HEK293T (cell line): ENCODE measurements around the gene SPEG.

ENCODE experiments used
- CTCF ChIA-PET: fragments of 350-600 bp; formaldehyde crosslinking; extraction: SDS; loops from one replicate; lab custom pipeline; 2021; ENCODE audit warnings: antibody characterized with exemption, inconsistent platforms; lab: Yijun Ruan, JAX
- POLR2A ChIA-PET: fragments of 350-600 bp; formaldehyde crosslinking; extraction: SDS; loops from one replicate; lab custom pipeline; 2020; ENCODE audit warnings: antibody characterized with exemption, inconsistent platforms; lab: Yijun Ruan, JAX
- DNase-seq: peaks from one replicate; pipeline ENCODE4 v3.0.0; 2012; ENCODE audit warnings: mixed read lengths; ENCODE audit errors: extremely low spot score
- ARNT ChIP-seq: fragments of 450-650 bp; IDR thresholded peaks from 2 replicates; pipeline ENCODE4 v1.6.1; 2017; ENCODE audit warnings: mild to moderate bottlenecking
- BHLHE40 ChIP-seq: fragments of 450-650 bp; IDR thresholded peaks from 2 replicates; pipeline ENCODE4 v1.6.1; 2016; ENCODE audit warnings: mild to moderate bottlenecking, moderate library complexity, borderline replicate concordance
- CTBP1 ChIP-seq: fragments of 450-650 bp; IDR thresholded peaks from 2 replicates; pipeline ENCODE4 v1.6.1; 2016; ENCODE audit warnings: borderline replicate concordance
- ELF4 ChIP-seq: fragments of 450-650 bp; IDR thresholded peaks from 2 replicates; pipeline ENCODE4 v1.6.1; 2017; ENCODE audit warnings: antibody characterized with exemption
- FOXA1 ChIP-seq: fragments of 450-650 bp; IDR thresholded peaks from 2 replicates; pipeline ENCODE4 v1.6.1; 2016; ENCODE audit warnings: mild to moderate bottlenecking
- FOXK2 ChIP-seq: fragments of 450-650 bp; IDR thresholded peaks from 2 replicates; pipeline ENCODE4 v1.6.1; 2016; ENCODE audit warnings: mild to moderate bottlenecking
- FOXM1 ChIP-seq: fragments of 450-650 bp; IDR thresholded peaks from 2 replicates; pipeline ENCODE4 v1.6.1; 2017; ENCODE audit warnings: mild to moderate bottlenecking, borderline replicate concordance
- HDGF ChIP-seq: fragments of 450-650 bp; IDR thresholded peaks from 2 replicates; pipeline ENCODE4 v1.6.1; 2017; ENCODE audit warnings: antibody characterized with exemption, borderline replicate concordance
- L3MBTL2 ChIP-seq: fragments of 450-650 bp; conservative IDR thresholded peaks from 2 replicates; pipeline ENCODE4 v1.6.1; 2016; ENCODE audit warnings: mild to moderate bottlenecking
- LEF1 ChIP-seq: fragments of 450-650 bp; IDR thresholded peaks from 2 replicates; pipeline ENCODE4 v1.6.1; 2017; ENCODE audit warnings: mild to moderate bottlenecking, borderline replicate concordance
- NFRKB ChIP-seq: fragments of 450-650 bp; IDR thresholded peaks from 2 replicates; pipeline ENCODE4 v1.6.1; 2016; ENCODE audit warnings: mild to moderate bottlenecking, moderate library complexity
- SP1 ChIP-seq: fragments of 450-650 bp; IDR thresholded peaks from 2 replicates; pipeline ENCODE4 v1.6.1; 2017
- SUZ12 ChIP-seq: fragments of 450-650 bp; IDR thresholded peaks from 2 replicates; pipeline ENCODE4 v1.6.1; 2016; ENCODE audit warnings: mild to moderate bottlenecking
- TARDBP ChIP-seq: fragments of 450-650 bp; IDR thresholded peaks from 2 replicates; pipeline ENCODE4 v1.6.1; 2016
- ZNF384 ChIP-seq: fragments of 450-650 bp; IDR thresholded peaks from 2 replicates; pipeline ENCODE4 v1.6.1; 2016
- TF ChIP-seq, protein P1 (sequence below): fragments of 450-650 bp; IDR thresholded peaks from 2 replicates; pipeline ENCODE4 v1.6.1; 2016

Gene SPEG

DNA sequence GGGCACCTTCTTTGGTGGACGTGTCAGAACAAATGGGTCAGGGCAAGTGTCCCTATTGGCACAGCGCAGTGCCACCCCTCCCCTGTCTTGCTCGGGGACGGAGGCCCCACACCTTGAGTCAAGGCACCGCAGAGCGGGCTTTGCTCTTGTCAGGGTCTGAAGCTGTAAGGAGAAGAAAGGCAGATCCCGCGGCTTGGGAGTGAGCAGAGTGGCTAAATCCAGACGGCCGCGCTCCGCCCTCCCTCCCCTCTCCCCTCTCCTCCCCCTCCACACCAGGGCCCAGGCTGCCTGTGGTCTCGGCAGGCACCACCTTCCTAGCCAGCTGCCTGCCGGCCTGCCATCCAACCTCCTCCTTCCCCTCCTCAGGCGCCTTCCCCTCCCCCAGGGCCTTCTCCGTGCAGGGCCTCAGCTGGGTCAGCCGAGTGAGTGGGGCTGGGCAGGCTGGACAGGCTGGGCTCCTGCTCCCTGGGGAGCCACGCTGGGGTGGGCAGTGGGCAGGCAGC, 25.8 kb downstream of the SPEG start:
- no peak for TF ChIP-seq HDGF
- TF ChIP-seq ARNT: no peak
- TF ChIP-seq SP1: no peak
- TF ChIP-seq CTBP1: no peak
- no peak for TF ChIP-seq NFRKB
- no peak for TF ChIP-seq TARDBP
- TF ChIP-seq FOXK2: no peak
- TF ChIP-seq BHLHE40: no peak
- TF ChIP-seq, protein P1, sequence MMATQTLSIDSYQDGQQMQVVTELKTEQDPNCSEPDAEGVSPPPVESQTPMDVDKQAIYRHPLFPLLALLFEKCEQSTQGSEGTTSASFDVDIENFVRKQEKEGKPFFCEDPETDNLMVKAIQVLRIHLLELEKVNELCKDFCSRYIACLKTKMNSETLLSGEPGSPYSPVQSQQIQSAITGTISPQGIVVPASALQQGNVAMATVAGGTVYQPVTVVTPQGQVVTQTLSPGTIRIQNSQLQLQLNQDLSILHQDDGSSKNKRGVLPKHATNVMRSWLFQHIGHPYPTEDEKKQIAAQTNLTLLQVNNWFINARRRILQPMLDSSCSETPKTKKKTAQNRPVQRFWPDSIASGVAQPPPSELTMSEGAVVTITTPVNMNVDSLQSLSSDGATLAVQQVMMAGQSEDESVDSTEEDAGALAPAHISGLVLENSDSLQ: no peak
- no peak for TF ChIP-seq ZNF384
- no peak for TF ChIP-seq L3MBTL2
- TF ChIP-seq SUZ12: no peak
- no peak for TF ChIP-seq FOXA1
- no peak for TF ChIP-seq FOXM1
- no peak for TF ChIP-seq ELF4
- no peak for TF ChIP-seq LEF1
- DNase-seq: no peak
- ChIA-PET POLR2A (no interaction called here), CTCF (interaction anchor here (0.8 to 1.6 kb wide), 4 partner anchors 34 to 60 kb away, joined by 3 to 4 read pairs (median 4); a partner anchor contains a TSS)

- ChIA-PET POLR2A (no interaction called here), CTCF (interaction anchor here (0.8 to 1.6 kb wide), 3 partner anchors 34 to 49 kb away, joined by 3 to 4 read pairs (median 4); a partner anchor contains a TSS)
- TF ChIP-seq, protein P1: no peak
- TF ChIP-seq ELF4 (no peak), FOXA1 (no peak), L3MBTL2 (no peak), ARNT (no peak), SP1 (no peak)
- DNase-seq: no peak
These were observed 26.4 kb downstream of the SPEG start for GRCh38 chr2:219461047-219461514.

DNA sequence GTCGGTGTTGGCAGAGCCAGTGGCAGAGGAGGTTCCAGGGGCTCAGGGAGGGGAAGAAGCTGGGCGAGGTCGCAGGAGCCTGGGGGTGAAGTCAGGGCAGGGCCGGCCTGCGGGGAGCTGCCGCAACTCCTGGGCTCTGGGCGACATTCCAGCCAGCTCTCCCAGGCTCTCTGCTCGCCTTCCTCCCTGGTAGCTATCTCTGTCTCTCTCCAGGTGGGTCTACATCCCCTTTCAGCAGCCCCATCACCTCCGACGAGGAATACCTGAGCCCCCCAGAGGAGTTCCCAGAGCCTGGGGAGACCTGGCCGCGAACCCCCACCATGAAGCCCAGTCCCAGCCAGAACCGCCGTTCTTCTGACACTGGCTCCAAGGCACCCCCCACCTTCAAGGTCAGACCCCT, 27.0 kb downstream of the SPEG start:
- ChIA-PET POLR2A (no interaction called here), CTCF (interaction anchor here (0.7 to 1.6 kb wide), 3 partner anchors 34 to 48 kb away, joined by 3 to 4 read pairs (median 4); partner anchors contain the start of gene GMPPA)
- no peak for TF ChIP-seq FOXA1
- TF ChIP-seq ARNT: no peak
- TF ChIP-seq SUZ12: no peak
- TF ChIP-seq, protein P1: no peak
- no peak for TF ChIP-seq L3MBTL2
- TF ChIP-seq NFRKB: no peak
- no peak for TF ChIP-seq FOXM1
- no peak for TF ChIP-seq SP1
- no peak for TF ChIP-seq FOXK2
- no peak for TF ChIP-seq BHLHE40
- TF ChIP-seq HDGF: no peak
- TF ChIP-seq CTBP1: no peak
- TF ChIP-seq TARDBP: no peak
- no peak for TF ChIP-seq ELF4
- DNase-seq: no peak

- no peak for TF ChIP-seq SP1
- no peak for TF ChIP-seq LEF1
- no peak for TF ChIP-seq FOXA1
- TF ChIP-seq NFRKB: no peak
- TF ChIP-seq FOXK2: no peak
- no peak for TF ChIP-seq HDGF
- no peak for TF ChIP-seq ELF4
- TF ChIP-seq ZNF384: no peak
- no peak for TF ChIP-seq FOXM1
- no peak for TF ChIP-seq CTBP1
- DNase-seq: no peak
- ChIA-PET CTCF (interaction anchor here (0.7 to 0.9 kb wide), 2 partner anchors 9 to 36 kb away, joined by 4 read pairs; partner anchors contain the start of gene GMPPA), POLR2A (no interaction called here)
These were observed 27.7 kb downstream of the SPEG start for GRCh38 chr2:219462349-219462748.

DNA sequence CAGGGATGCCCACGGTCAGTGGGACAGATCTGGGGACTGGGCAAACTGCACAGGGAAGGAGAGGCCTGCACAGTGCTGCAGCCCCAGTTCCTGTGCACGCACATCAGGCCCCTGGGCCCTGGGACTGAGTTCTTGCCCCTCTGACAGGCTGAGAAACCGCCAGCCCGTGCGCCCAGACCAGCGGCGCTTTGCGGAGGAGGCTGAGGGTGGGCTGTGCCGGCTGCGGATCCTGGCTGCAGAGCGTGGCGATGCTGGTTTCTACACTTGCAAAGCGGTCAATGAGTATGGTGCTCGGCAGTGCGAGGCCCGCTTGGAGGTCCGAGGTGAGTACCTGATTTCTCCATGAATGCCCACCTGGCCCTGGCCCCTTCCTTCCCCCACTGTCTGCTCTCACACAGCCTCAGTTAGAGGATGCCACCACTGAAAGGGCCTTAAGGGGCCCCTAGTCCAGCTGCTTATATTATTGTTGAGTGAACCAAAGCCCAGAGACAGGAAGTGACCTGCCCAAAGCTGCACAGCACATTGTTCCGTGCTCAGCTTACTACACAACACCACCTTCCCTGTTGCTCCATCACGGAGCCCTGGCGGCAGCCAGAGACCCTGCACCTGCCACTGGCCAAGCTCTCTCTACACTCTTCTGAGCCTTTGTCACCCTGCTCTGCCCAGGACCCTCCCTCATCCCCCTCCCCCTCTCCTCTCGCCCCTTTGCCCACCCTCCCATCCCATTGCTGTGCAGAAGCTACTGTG, 29.8 kb downstream of the SPEG start:
- no peak for TF ChIP-seq TARDBP
- POLR2A ChIA-PET: no interaction called here
- CTCF ChIA-PET: interaction anchor here (1.1 to 1.9 kb wide), 3 partner anchors 46 to 76 kb away, joined by 3 to 5 read pairs (median 3); no protein-coding TSS in a partner anchor
- DNase-seq: no peak
